COLO668 (cell line): ENCODE results near the gene MAP1S.

ENCODE experiments used
- DNase-seq: peaks from one replicate; lab custom pipeline; 2025; ENCODE audit not compliant: unreplicated experiment; lab: John Stamatoyannopoulos, UW

Gene MAP1S

GRCh38 chr19:17718947-17719711 lies at the start of gene MAP1S:
Gene MAP1S (plus strand): TSS chr19:17719480. CDS start chr19:17719503, 23 bp downstream.
- DNase-seq = peak; percentile 68

- DNase-seq = peak; percentile 26
These were observed 47.4 kb upstream of the MAP1S start for GRCh38 chr19:17671906-17672305.

- no peak for DNase-seq
These were observed 45.1 kb upstream of the MAP1S start for GRCh38 chr19:17673937-17674799.

GRCh38 chr19:17676295-17676694 lies 43.0 kb upstream of the MAP1S start:
- DNase-seq = no peak

GRCh38 chr19:17677002-17677401 lies 42.3 kb upstream of the MAP1S start:
- peak; percentile 30 for DNase-seq

GRCh38 chr19:17678836-17679235 lies 40.4 kb upstream of the MAP1S start:
- DNase-seq = no peak

GRCh38 chr19:17679526-17680229 lies 39.6 kb upstream of the MAP1S start:
- no peak for DNase-seq

GRCh38 chr19:17680230-17680722 lies 39.0 kb upstream of the MAP1S start:
- DNase-seq = no peak

- no peak for DNase-seq
These were observed 37.7 kb upstream of the MAP1S start for GRCh38 chr19:17681505-17682125.

GRCh38 chr19:17682273-17682672 lies 37.0 kb upstream of the MAP1S start:
- DNase-seq = no peak

GRCh38 chr19:17683078-17683477 lies 36.2 kb upstream of the MAP1S start:
- no peak for DNase-seq

- DNase-seq = no peak
These were observed 35.0 kb upstream of the MAP1S start for GRCh38 chr19:17684256-17684655.

- DNase-seq = no peak
These were observed 33.7 kb upstream of the MAP1S start for GRCh38 chr19:17685451-17686022.

GRCh38 chr19:17686023-17686521 lies 33.2 kb upstream of the MAP1S start:
- DNase-seq = no peak

- peak; percentile 74 for DNase-seq
These were observed 32.7 kb upstream of the MAP1S start for GRCh38 chr19:17686592-17687024.

- DNase-seq = peak; percentile 30
These were observed 32.0 kb upstream of the MAP1S start for GRCh38 chr19:17687141-17687856.

GRCh38 chr19:17687857-17688784 lies 31.2 kb upstream of the MAP1S start, which contains the start of gene UNC13A:
Gene UNC13A (minus strand): TSS chr19:17688354. CDS start chr19:17688199, 155 bp downstream.
- DNase-seq = peak; percentile 76

- DNase-seq = no peak
These were observed 30.3 kb upstream of the MAP1S start for GRCh38 chr19:17688853-17689595.
